GM19328 (cell line): ENCODE results near the gene IBTK.
"Not testable (repeated sequence)": the region's sequence is repeated elsewhere in the genome, so short reads cannot be mapped to it uniquely, and the experiment has no call there.

Experiments used
- ATAC-seq: cut with Tn5 transposase; IDR thresholded peaks from one replicate; pipeline ENCODE4 v1.9.1; 2021; ENCODE audit warnings: mild to moderate bottlenecking, moderate library complexity; ENCODE audit not compliant: unreplicated experiment

The IBTK gene

GRCh38 chr6:82248273-82248735 lies 760 bp upstream of the IBTK start:
- ATAC-seq, result no peak

- ATAC-seq, result peak; percentile 40
Measured at GRCh38 chr6:82246802-82247504, 591 bp downstream of the IBTK start.

GRCh38 chr6:82246370-82246769 lies 1.2 kb downstream of the IBTK start:
- no peak for ATAC-seq

GRCh38 chr6:82245376-82245775 lies 2.2 kb downstream of the IBTK start:
- ATAC-seq, result no peak

GRCh38 chr6:82243884-82244283 lies 3.7 kb downstream of the IBTK start:
- no peak for ATAC-seq

- ATAC-seq, result no peak
Measured at GRCh38 chr6:82240186-82240585, 7.4 kb downstream of the IBTK start.

- no peak for ATAC-seq
Measured at GRCh38 chr6:82239597-82239996, 7.9 kb downstream of the IBTK start.

- ATAC-seq, result no peak
Measured at GRCh38 chr6:82237013-82237412, 10.5 kb downstream of the IBTK start.

GRCh38 chr6:82227770-82228169 lies 19.8 kb downstream of the IBTK start:
- peak; percentile 84 for ATAC-seq

- no peak for ATAC-seq
Measured at GRCh38 chr6:82220167-82220566, 27.4 kb downstream of the IBTK start.

- ATAC-seq, result no peak
Measured at GRCh38 chr6:82217018-82217586, 30.4 kb downstream of the IBTK start.

GRCh38 chr6:82216549-82216948 lies 31.0 kb downstream of the IBTK start:
- ATAC-seq, result no peak

- no peak for ATAC-seq
Measured at GRCh38 chr6:82211326-82211725, 36.2 kb downstream of the IBTK start.

- no peak for ATAC-seq
Measured at GRCh38 chr6:82208913-82209312, 38.6 kb downstream of the IBTK start.

GRCh38 chr6:82205930-82206392 lies 41.6 kb downstream of the IBTK start:
- no peak for ATAC-seq

GRCh38 chr6:82204020-82204419 lies 43.5 kb downstream of the IBTK start:
- ATAC-seq, result no peak

- no peak for ATAC-seq
Measured at GRCh38 chr6:82197784-82198183, 49.8 kb downstream of the IBTK start.

GRCh38 chr6:82197245-82197644 lies 50.3 kb downstream of the IBTK start:
- not testable (repeated sequence) for ATAC-seq

GRCh38 chr6:82196161-82196560 lies 51.4 kb downstream of the IBTK start:
- no peak for ATAC-seq

GRCh38 chr6:82195619-82196018 lies 51.9 kb downstream of the IBTK start:
- no peak for ATAC-seq

GRCh38 chr6:82185948-82186535 lies 61.5 kb downstream of the IBTK start:
- ATAC-seq, result no peak

GRCh38 chr6:82183642-82184282 lies 63.8 kb downstream of the IBTK start:
- ATAC-seq, result no peak
